ENCODE results near the gene TOMM34. TPM values are rescaled to one million over a fixed set of nuclear protein-coding genes. Genes with fewer than 3 reads are reported as not detected.

Gene TOMM34
- total and polyA plus RNA-seq, 2 experiments from 2014 or later = 27.4 to 38.7 TPM

GRCh38 chr20:44997668-44998067, 37.5 kb upstream of the TOMM34 start:
- Histone ChIP-seq H3K4me2 (no peak overlapping the region), H3K4me1 (ENCODE audit: insufficient read depth) (0 out of 2 replicates have a peak, but pooled peaks cover 7% of the 10 kb centered on the region), H3K27ac (ENCODE audit: low read depth) (no peak overlapping the region), H3K36me3 (ENCODE audit: insufficient read depth) (peaks cover 16% of the 10 kb centered on the region; the same call in 1 of the 2 replicates), H3K27me3 (ENCODE audit: insufficient read depth) (no peaks in the 10 kb centered on the region), H4K20me1 (replicated peaks; ENCODE audit: insufficient read depth) (0 out of 2 replicates have a peak, but pooled peaks cover 6% of the 10 kb centered on the region), H3K79me2 (replicated peaks; ENCODE audit: insufficient read depth) (0 out of 2 replicates have a peak, but pooled peaks cover 4% of the 10 kb centered on the region), H3F3A (replicated peaks; ENCODE audit: low read depth) (no peaks in the 10 kb centered on the region), H3K4me3 (no peak overlapping the region), H2AFZ (no peak overlapping the region), H3K9me2 (ENCODE audit: insufficient read depth) (no peaks in the 10 kb centered on the region)
- no peak overlapping the region for H3K27ac Mint-ChIP-seq
- no peak overlapping the region for H3K4me3 Mint-ChIP-seq
- no peaks in the 10 kb centered on the region for H3K27me3 Mint-ChIP-seq (ENCODE audit: insufficient read depth, low read depth, poor library complexity)
- peaks cover 43% of the 10 kb centered on the region for H3K36me3 Mint-ChIP-seq (ENCODE audit: low read depth)
- no peak for DNase-seq (ENCODE audit: low spot score)
- H3K9me3 Mint-ChIP-seq = no peaks in the 10 kb centered on the region
- ATAC-seq = no peak
- H3K4me1 Mint-ChIP-seq = peaks cover 6% of the 10 kb centered on the region
- no peak for TF ChIP-seq ZNF331 (CRISPR knock-in tag; IDR thresholded peaks at IDR 0.05; ENCODE audit: low read depth)
- TF ChIP-seq ETS1 (IDR thresholded peaks at IDR 0.05) = no peak
- TF ChIP-seq EZH2 (IDR thresholded peaks at IDR 0.05; ENCODE audit: low read depth, unreplicated experiment) = no peak
- TF ChIP-seq CREB1 (CRISPR knock-in tag; IDR thresholded peaks at IDR 0.05; ENCODE audit: low read depth) = no peak
- no peak for TF ChIP-seq CTCF (conservative IDR thresholded peaks at IDR 0.05; ENCODE audit: low read depth in 2 of 2)
- TF ChIP-seq POLR2AphosphoS5 (IDR thresholded peaks at IDR 0.05; ENCODE audit: low read depth) = no peak
- TF ChIP-seq STAT1 (IDR thresholded peaks at IDR 0.05; ENCODE audit: unreplicated experiment) = no peak
- TF ChIP-seq JUNB (IDR thresholded peaks at IDR 0.05; ENCODE audit: unreplicated experiment) = no peak
- TF ChIP-seq, protein P1, sequence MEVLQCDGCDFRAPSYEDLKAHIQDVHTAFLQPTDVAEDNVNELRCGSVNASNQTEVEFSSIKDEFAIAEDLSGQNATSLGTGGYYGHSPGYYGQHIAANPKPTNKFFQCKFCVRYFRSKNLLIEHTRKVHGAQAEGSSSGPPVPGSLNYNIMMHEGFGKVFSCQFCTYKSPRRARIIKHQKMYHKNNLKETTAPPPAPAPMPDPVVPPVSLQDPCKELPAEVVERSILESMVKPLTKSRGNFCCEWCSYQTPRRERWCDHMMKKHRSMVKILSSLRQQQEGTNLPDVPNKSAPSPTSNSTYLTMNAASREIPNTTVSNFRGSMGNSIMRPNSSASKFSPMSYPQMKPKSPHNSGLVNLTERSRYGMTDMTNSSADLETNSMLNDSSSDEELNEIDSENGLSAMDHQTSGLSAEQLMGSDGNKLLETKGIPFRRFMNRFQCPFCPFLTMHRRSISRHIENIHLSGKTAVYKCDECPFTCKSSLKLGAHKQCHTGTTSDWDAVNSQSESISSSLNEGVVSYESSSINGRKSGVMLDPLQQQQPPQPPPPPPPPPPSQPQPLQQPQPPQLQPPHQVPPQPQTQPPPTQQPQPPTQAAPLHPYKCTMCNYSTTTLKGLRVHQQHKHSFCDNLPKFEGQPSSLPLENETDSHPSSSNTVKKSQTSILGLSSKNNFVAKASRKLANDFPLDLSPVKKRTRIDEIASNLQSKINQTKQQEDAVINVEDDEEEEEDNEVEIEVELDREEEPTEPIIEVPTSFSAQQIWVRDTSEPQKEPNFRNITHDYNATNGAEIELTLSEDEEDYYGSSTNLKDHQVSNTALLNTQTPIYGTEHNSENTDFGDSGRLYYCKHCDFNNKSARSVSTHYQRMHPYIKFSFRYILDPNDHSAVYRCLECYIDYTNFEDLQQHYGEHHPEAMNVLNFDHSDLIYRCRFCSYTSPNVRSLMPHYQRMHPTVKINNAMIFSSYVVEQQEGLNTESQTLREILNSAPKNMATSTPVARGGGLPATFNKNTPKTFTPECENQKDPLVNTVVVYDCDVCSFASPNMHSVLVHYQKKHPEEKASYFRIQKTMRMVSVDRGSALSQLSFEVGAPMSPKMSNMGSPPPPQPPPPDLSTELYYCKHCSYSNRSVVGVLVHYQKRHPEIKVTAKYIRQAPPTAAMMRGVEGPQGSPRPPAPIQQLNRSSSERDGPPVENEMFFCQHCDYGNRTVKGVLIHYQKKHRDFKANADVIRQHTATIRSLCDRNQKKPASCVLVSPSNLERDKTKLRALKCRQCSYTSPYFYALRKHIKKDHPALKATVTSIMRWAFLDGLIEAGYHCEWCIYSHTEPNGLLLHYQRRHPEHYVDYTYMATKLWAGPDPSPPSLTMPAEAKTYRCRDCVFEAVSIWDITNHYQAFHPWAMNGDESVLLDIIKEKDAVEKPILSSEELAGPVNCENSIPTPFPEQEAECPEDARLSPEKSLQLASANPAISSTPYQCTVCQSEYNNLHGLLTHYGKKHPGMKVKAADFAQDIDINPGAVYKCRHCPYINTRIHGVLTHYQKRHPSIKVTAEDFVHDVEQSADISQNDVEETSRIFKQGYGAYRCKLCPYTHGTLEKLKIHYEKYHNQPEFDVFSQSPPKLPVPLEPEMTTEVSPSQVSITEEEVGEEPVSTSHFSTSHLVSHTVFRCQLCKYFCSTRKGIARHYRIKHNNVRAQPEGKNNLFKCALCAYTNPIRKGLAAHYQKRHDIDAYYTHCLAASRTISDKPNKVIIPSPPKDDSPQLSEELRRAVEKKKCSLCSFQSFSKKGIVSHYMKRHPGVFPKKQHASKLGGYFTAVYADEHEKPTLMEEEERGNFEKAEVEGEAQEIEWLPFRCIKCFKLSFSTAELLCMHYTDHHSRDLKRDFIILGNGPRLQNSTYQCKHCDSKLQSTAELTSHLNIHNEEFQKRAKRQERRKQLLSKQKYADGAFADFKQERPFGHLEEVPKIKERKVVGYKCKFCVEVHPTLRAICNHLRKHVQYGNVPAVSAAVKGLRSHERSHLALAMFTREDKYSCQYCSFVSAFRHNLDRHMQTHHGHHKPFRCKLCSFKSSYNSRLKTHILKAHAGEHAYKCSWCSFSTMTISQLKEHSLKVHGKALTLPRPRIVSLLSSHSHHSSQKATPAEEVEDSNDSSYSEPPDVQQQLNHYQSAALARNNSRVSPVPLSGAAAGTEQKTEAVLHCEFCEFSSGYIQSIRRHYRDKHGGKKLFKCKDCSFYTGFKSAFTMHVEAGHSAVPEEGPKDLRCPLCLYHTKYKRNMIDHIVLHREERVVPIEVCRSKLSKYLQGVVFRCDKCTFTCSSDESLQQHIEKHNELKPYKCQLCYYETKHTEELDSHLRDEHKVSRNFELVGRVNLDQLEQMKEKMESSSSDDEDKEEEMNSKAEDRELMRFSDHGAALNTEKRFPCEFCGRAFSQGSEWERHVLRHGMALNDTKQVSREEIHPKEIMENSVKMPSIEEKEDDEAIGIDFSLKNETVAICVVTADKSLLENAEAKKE (CRISPR knock-in tag; IDR thresholded peaks at IDR 0.05) = no peak
- no peak for TF ChIP-seq ZNF114 (CRISPR knock-in tag; IDR thresholded peaks at IDR 0.05)
- TF ChIP-seq NANOG (IDR thresholded peaks at IDR 0.05; ENCODE audit: borderline replicate concordance) = no peak
- no peak for TF ChIP-seq REST (IDR thresholded peaks at IDR 0.05; ENCODE audit: unreplicated experiment)
- TF ChIP-seq EZH2phosphoT487 (IDR thresholded peaks at IDR 0.05; ENCODE audit: unreplicated experiment) = no peak

Measured in GM23338 (cell line).